ENCODE measurements around the gene YY1. TPM values are rescaled to one million over a fixed set of nuclear protein-coding genes. Genes with fewer than 3 reads are reported as not detected.
A peak's percentile ranks its signal among the peaks of the same experiment; 100 is the strongest.

Gene YY1
- total and polyA plus RNA-seq, 2 of the 8 experiments (the other 6 are each of a cell fraction or from before 2014, with no cell fraction given) = 26.4 to 106 TPM

GRCh38 chr14:100317389-100317788, 78.4 kb downstream of the YY1 start:
- CTCF ChIA-PET (ENCODE audit: partially characterized antibody) = interaction anchor here (0.6 to 3.0 kb wide), 7 partner anchors 7 to 164 kb away, joined by 3 to 14 read pairs (median 4); no protein-coding TSS in a partner anchor
- H3K36me3 ChIP-seq (ENCODE audit: control insufficient read depth in 2 of 4, insufficient read depth in 4 of 4, low read length in 3 of 4) = no peaks in the 10 kb centered on the region

More at GRCh38 chr14:100317389-100317788, 78.4 kb downstream of the YY1 start:
- H2BK15ac ChIP-seq (ENCODE audit: low read length) = no peak overlapping the region; the same call in 1 of the 2 replicates
- no peak overlapping the region for H3K27ac ChIP-seq (ENCODE audit: low read depth, low read length)
- H3K9me3 ChIP-seq (ENCODE audit: insufficient read depth in 2 of 2, low read depth in 1 of 2, low read length in 1 of 2) = no peaks in the 10 kb centered on the region
- DNase-seq (ENCODE audit: low read depth in 1 of 2, low spot score in 2 of 2) (no peak), FAIRE-seq (no peak)
- H3K56ac ChIP-seq (replicated peaks; ENCODE audit: insufficient read length, low read depth, low read length) = no peak overlapping the region
- no peak overlapping the region for H4K91ac ChIP-seq (replicated peaks; ENCODE audit: insufficient read length, low read length)
- H3K14ac ChIP-seq (ENCODE audit: insufficient read length) = no peak overlapping the region
- no peak overlapping the region for H3K4ac ChIP-seq (replicated peaks; ENCODE audit: insufficient read length, low read depth, low read length)
- no peaks in the 10 kb centered on the region for H3K79me1 ChIP-seq (ENCODE audit: low read depth, low read length)
- POLR2A ChIA-PET (ENCODE audit: partially characterized antibody) = interaction anchor here (0.9 to 2.0 kb wide), 2 partner anchors 9 to 14 kb away, joined by 3 to 7 read pairs; no protein-coding TSS in a partner anchor
- no peaks in the 10 kb centered on the region for H3K79me2 ChIP-seq (ENCODE audit: control insufficient read depth in 1 of 2, insufficient read depth in 2 of 2, low read length in 2 of 2)
- no peak overlapping the region; the same call in 1 of the 2 replicates for H3K18ac ChIP-seq (ENCODE audit: extremely low read depth, low read length)
- H3K4me2 ChIP-seq (ENCODE audit: insufficient read depth in 1 of 2, low read depth in 2 of 2, low read length in 2 of 2) = no peak overlapping the region
- H2AFZ ChIP-seq (ENCODE audit: low read length) = no peak overlapping the region
- H3K4me1 ChIP-seq (replicated peaks in 1 of 4; ENCODE audit: control insufficient read depth in 3 of 4, insufficient read depth in 4 of 4, low read length in 3 of 4) = peaks cover 0 to 2% (median 0%) of the 10 kb centered on the region in 4 experiments; a peak in 3 of 7 replicates
- TF ChIP-seq CREB1 (IDR thresholded peaks at IDR 0.05) (no peak), FOSL1 (IDR thresholded peaks at IDR 0.05; ENCODE audit: insufficient read depth, low read depth, low read length) (no peak), NANOG (IDR thresholded peaks at IDR 0.05; ENCODE audit: insufficient read depth, low read depth, low read length, poor library complexity, severe bottlenecking) (no peak)
- no peak overlapping the region for H2BK5ac ChIP-seq (ENCODE audit: low read depth, low read length)
- H4K8ac ChIP-seq (ENCODE audit: extremely low read depth, insufficient read depth, low read length) = no peak overlapping the region
- H3K23ac ChIP-seq (ENCODE audit: insufficient read length) = no peak overlapping the region
- 88% methylated on average over 6 of the region's 6 CpGs; no CpG with 5 or more reads in 1 of the 2 experiments for WGBS, 2 experiments (ENCODE audit: extremely low coverage in 1 of 2, insufficient coverage in 1 of 2, insufficient read length in 1 of 2, insufficient replicate concordance in 2 of 2, low coverage in 1 of 2, low lambda C conversion rate in 2 of 2, missing lambda C conversion rate in 1 of 2)
- H3K27me3 ChIP-seq (replicated peaks in 1 of 4; ENCODE audit: control insufficient read depth in 3 of 4, extremely low read depth in 1 of 4, insufficient read depth in 3 of 4, low read length in 3 of 4) = no peaks in the 10 kb centered on the region; a peak in 2 of 7 replicates
- H2BK20ac ChIP-seq (ENCODE audit: low read length) = 0 out of 2 replicates have a peak overlapping the region, but pooled peaks have one; percentile 6
- H3K9ac ChIP-seq (replicated peaks in 1 of 4; ENCODE audit: extremely low read depth in 1 of 4, low read depth in 3 of 4, low read length in 3 of 4) = no peak overlapping the region
- H2AK5ac ChIP-seq (ENCODE audit: low read depth, low read length) = no peak overlapping the region
- no peak overlapping the region for H3K4me3 ChIP-seq (ENCODE audit: extremely low read depth in 1 of 4, insufficient read depth in 2 of 4, low read depth in 3 of 4, low read length in 4 of 4)
- no peaks in the 10 kb centered on the region for H3K23me2 ChIP-seq (ENCODE audit: low read depth, low read length)
- no peak overlapping the region for H2BK12ac ChIP-seq (ENCODE audit: low read depth, low read length)
- H2BK120ac ChIP-seq (replicated peaks; ENCODE audit: low read depth, low read length) = no peak overlapping the region
- H4K20me1 ChIP-seq (replicated peaks in 1 of 2; ENCODE audit: control insufficient read depth in 1 of 2, insufficient read depth in 2 of 2, low read length in 2 of 2) = no peaks in the 10 kb centered on the region
- H4K5ac ChIP-seq (ENCODE audit: insufficient read length, low read depth, low read length) = no peak overlapping the region
